H9 (cell line): Measurements from ENCODE around the gene PCF11. TPM values are rescaled to one million over a fixed set of nuclear protein-coding genes. Genes with fewer than 3 reads are reported as not detected.

ENCODE experiments used
- DNase-seq: peaks from one replicate; pipeline ENCODE4 v3.0.0-alpha.2; 2017
- H2AFZ ChIP-seq: one replicate; pipeline ENCODE4 v1.6.1; 2013; ENCODE audit warnings: mild to moderate bottlenecking, low read length, control low read depth, moderate library complexity
- H2AK5ac ChIP-seq: 2 replicates; pipeline ENCODE4 v1.6.1; 2013; ENCODE audit warnings: low read length, control low read depth, mixed read lengths; ENCODE audit not compliant: insufficient read length
- H2BK120ac ChIP-seq: one replicate; pipeline ENCODE4 v1.6.1; 2013; ENCODE audit warnings: low read depth, mild to moderate bottlenecking, low read length, control low read depth, inconsistent platforms; ENCODE audit not compliant: poor library complexity, severe bottlenecking
- H2BK12ac ChIP-seq: 2 replicates; pipeline ENCODE4 v1.6.1; 2013; ENCODE audit warnings: low read length, control low read depth, mixed read lengths, low read depth; ENCODE audit not compliant: insufficient read length
- H2BK15ac ChIP-seq: 2 replicates; pipeline ENCODE4 v1.6.1; 2013; ENCODE audit warnings: low read depth, low read length, control low read depth
- H2BK20ac ChIP-seq: one replicate; pipeline ENCODE4 v1.6.1; 2013; ENCODE audit warnings: low read depth, mild to moderate bottlenecking, low read length, control low read depth, inconsistent platforms; ENCODE audit not compliant: poor library complexity, severe bottlenecking
- H2BK5ac ChIP-seq: 2 replicates; pipeline ENCODE4 v1.6.1; 2013; ENCODE audit warnings: low read length, control low read depth, mixed read lengths; ENCODE audit not compliant: insufficient read length
- H3K14ac ChIP-seq: 2 replicates; pipeline ENCODE4 v1.6.1; 2013; ENCODE audit warnings: low read length, control low read depth; ENCODE audit not compliant: insufficient read depth
- H3K18ac ChIP-seq: 2 replicates; pipeline ENCODE4 v1.6.1; 2013; ENCODE audit warnings: low read depth, mild to moderate bottlenecking, mixed read lengths, low read length, control low read depth; ENCODE audit not compliant: insufficient read length
- H3K23ac ChIP-seq: 2 replicates; pipeline ENCODE4 v1.6.1; 2013; ENCODE audit warnings: low read length, control low read depth, mixed read lengths, low read depth; ENCODE audit not compliant: insufficient read length
- H3K23me2 ChIP-seq: 2 replicates; pipeline ENCODE4 v1.6.1; 2013; ENCODE audit warnings: low read depth, mild to moderate bottlenecking, mixed read lengths, low read length, control low read depth; ENCODE audit not compliant: insufficient read length, poor library complexity, severe bottlenecking
- H3K27ac ChIP-seq: 2 replicates; pipeline ENCODE4 v1.5.1; 2013; ENCODE audit warnings: low read length, control low read depth, mixed read lengths, low read depth; ENCODE audit not compliant: insufficient read length
- H3K27me3 ChIP-seq: 2 replicates; pipeline ENCODE4 v1.6.1; 2013; ENCODE audit warnings: low read length, control low read depth, inconsistent platforms; ENCODE audit not compliant: insufficient read depth
- H3K4ac ChIP-seq: 2 replicates; pipeline ENCODE4 v1.6.1; 2013; ENCODE audit warnings: low read depth, mild to moderate bottlenecking, control low read depth, inconsistent platforms, low read length, moderate library complexity
- H3K4me1 ChIP-seq: 2 replicates; pipeline ENCODE4 v1.6.1; 2013; ENCODE audit warnings: low read length, control low read depth, inconsistent platforms; ENCODE audit not compliant: insufficient read depth
- H3K4me2 ChIP-seq: 2 replicates; pipeline ENCODE4 v1.6.1; 2013; ENCODE audit warnings: low read length, control low read depth, mixed read lengths; ENCODE audit not compliant: insufficient read length, insufficient read depth
- H3K56ac ChIP-seq: 2 replicates; pipeline ENCODE4 v1.6.1; 2013; ENCODE audit warnings: low read depth, mild to moderate bottlenecking, mixed read lengths, low read length, control low read depth; ENCODE audit not compliant: insufficient read length
- H3K79me1 ChIP-seq: 2 replicates; pipeline ENCODE4 v1.6.1; 2013; ENCODE audit warnings: low read depth, mild to moderate bottlenecking, moderate library complexity, low read length, control low read depth, inconsistent platforms; ENCODE audit not compliant: insufficient read depth, poor library complexity, severe bottlenecking
- H3K79me2 ChIP-seq: 2 replicates; pipeline ENCODE4 v1.6.1; 2013; ENCODE audit warnings: low read length, control low read depth, inconsistent platforms; ENCODE audit not compliant: insufficient read depth
- H3K9ac ChIP-seq: 2 replicates; pipeline ENCODE4 v1.6.1; 2013; ENCODE audit warnings: low read length, control low read depth, mixed read lengths; ENCODE audit not compliant: insufficient read length; ENCODE audit errors: extremely low read depth
- H3K9me3 ChIP-seq: one replicate; pipeline ENCODE4 v1.6.1; 2013; ENCODE audit warnings: low read depth, low read length, inconsistent platforms; ENCODE audit not compliant: control insufficient read depth
- H3T11ph ChIP-seq: one replicate; pipeline ENCODE4 v1.6.1; 2013; ENCODE audit warnings: mild to moderate bottlenecking, low read length, control low read depth, inconsistent platforms
- H4K20me1 ChIP-seq: one replicate; pipeline ENCODE4 v1.6.1; 2013; ENCODE audit not compliant: control insufficient read depth, insufficient read length, insufficient read depth
- H4K5ac ChIP-seq: 2 replicates; pipeline ENCODE4 v1.6.1; 2013; ENCODE audit warnings: low read depth, mild to moderate bottlenecking, mixed read lengths, low read length, control low read depth; ENCODE audit not compliant: insufficient read length
- H4K8ac ChIP-seq: replicated peaks from 2 replicates; pipeline ENCODE4 v1.6.1; 2013; ENCODE audit warnings: low read length, control low read depth, mixed read lengths, low read depth; ENCODE audit not compliant: insufficient read length
- H4K91ac ChIP-seq: 2 replicates; pipeline ENCODE4 v1.6.1; 2013; ENCODE audit warnings: low read depth, mild to moderate bottlenecking, moderate library complexity, mixed read lengths, low read length, control low read depth; ENCODE audit not compliant: insufficient read length
- H3K27ac Mint-ChIP-seq, 3 experiments: 2 replicates in 2 of 3; 3 replicates in 1 of 3; pipeline ENCODE4 v1.8.0; 2020 to 2021; ENCODE audit warnings: mixed read lengths in 3 of 3, mild to moderate bottlenecking in 1 of 3, moderate library complexity in 1 of 3
- H3K27me3 Mint-ChIP-seq: 2 replicates; pipeline ENCODE4 v1.8.0; 2021; ENCODE audit warnings: low read depth, mild to moderate bottlenecking, moderate library complexity, mixed read lengths
- H3K36me3 Mint-ChIP-seq, 3 experiments: 2 replicates in 2 of 3; 3 replicates in 1 of 3; pipeline ENCODE4 v1.8.0; 2020 to 2021; ENCODE audit warnings: low read depth in 3 of 3, mixed read lengths in 3 of 3; ENCODE audit not compliant: insufficient read depth in 1 of 3
- H3K4me1 Mint-ChIP-seq, 2 experiments: 2 replicates each; pipeline ENCODE4 v1.8.0; 2020; ENCODE audit warnings: mixed read lengths in 2 of 2
- H3K4me3 Mint-ChIP-seq, 2 experiments: 2 replicates in 1 of 2; 3 replicates in 1 of 2; pipeline ENCODE4 v1.8.0; 2020 to 2021; ENCODE audit warnings: mild to moderate bottlenecking in 2 of 2, mixed read lengths in 2 of 2, moderate library complexity in 1 of 2
- H3K9me3 Mint-ChIP-seq, 2 experiments: 2 replicates in 1 of 2; 3 replicates in 1 of 2; pipeline ENCODE4 v1.8.0; 2020; ENCODE audit warnings: mild to moderate bottlenecking in 2 of 2, mixed read lengths in 2 of 2, moderate library complexity in 1 of 2
- WGBS: extraction: QIAGEN DNeasy Blood & Tissue Kit; methylation state at CpG from one replicate; pipeline ENCODE4 v1.1.7; 2013; ENCODE audit warnings: missing lambda C conversion rate, low lambda C conversion rate, mixed read lengths; ENCODE audit not compliant: insufficient read length; ENCODE audit errors: extremely low coverage; 5-methylcytosine and 5-hydroxymethylcytosine counted together
- total RNA-seq: library from RNA; stranded (reverse); gene quantifications from 2 replicates; pipeline ENCODE4 v1.2.1, GENCODE V29; 2021
- TF ChIP-seq, protein P1 (sequence below): fragments of 200-600 bp; sonication (generic); conservative IDR thresholded peaks from 3 replicates; pipeline ENCODE4 v1.8.0; 2021; ENCODE audit warnings: antibody characterized with exemption, mild to moderate bottlenecking

The PCF11 gene
- total RNA-seq, 1 experiment from 2014 or later = 50.9 TPM

DNA sequence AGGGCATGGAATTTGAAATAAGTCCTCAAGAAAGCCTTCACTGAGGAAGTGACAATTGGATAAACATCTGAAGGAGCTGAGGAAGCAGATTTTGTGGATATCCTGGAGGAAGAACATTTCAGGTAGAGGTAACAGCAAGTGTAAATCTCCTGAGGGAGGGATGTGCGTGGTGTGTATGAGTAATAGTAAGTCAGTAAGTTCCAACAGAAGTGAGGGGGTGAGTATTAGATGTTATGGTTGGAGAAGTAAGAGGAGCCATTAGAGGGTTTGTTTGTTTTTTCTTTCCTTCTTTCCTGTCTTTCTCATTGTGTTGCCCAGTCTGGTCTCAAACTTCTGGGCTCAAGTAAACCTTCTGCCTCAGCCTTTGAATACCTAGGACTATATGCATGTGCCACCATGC lies 65.6 kb downstream of the PCF11 start:
- Histone ChIP-seq H3K27me3 (0 out of 2 replicates have a peak, but pooled peaks cover 2% of the 10 kb centered on the region), H3K79me2 (no peaks in the 10 kb centered on the region), H3K18ac (no peak overlapping the region), H4K20me1 (no peaks in the 10 kb centered on the region), H3K9ac (no peak overlapping the region), H3K4me2 (no peak overlapping the region), H2BK12ac (no peak overlapping the region), H3K23me2 (no peaks in the 10 kb centered on the region), H3K27ac (no peak overlapping the region), H2BK15ac (no peak overlapping the region), H4K8ac (no peak overlapping the region), H2BK120ac (no peak overlapping the region), H3K4me1 (no peaks in the 10 kb centered on the region), H3K56ac (no peak overlapping the region), H4K5ac (no peak overlapping the region), H2BK5ac (no peak overlapping the region), H4K91ac (no peak overlapping the region), H3T11ph (no peak overlapping the region), H2BK20ac (no peak overlapping the region), H3K9me3 (no peaks in the 10 kb centered on the region), H3K79me1 (no peaks in the 10 kb centered on the region), H2AFZ (no peak overlapping the region), H3K14ac (no peak overlapping the region), H3K23ac (no peak overlapping the region), H3K4ac (no peak overlapping the region), H2AK5ac (no peak overlapping the region)
- TF ChIP-seq, protein P1, sequence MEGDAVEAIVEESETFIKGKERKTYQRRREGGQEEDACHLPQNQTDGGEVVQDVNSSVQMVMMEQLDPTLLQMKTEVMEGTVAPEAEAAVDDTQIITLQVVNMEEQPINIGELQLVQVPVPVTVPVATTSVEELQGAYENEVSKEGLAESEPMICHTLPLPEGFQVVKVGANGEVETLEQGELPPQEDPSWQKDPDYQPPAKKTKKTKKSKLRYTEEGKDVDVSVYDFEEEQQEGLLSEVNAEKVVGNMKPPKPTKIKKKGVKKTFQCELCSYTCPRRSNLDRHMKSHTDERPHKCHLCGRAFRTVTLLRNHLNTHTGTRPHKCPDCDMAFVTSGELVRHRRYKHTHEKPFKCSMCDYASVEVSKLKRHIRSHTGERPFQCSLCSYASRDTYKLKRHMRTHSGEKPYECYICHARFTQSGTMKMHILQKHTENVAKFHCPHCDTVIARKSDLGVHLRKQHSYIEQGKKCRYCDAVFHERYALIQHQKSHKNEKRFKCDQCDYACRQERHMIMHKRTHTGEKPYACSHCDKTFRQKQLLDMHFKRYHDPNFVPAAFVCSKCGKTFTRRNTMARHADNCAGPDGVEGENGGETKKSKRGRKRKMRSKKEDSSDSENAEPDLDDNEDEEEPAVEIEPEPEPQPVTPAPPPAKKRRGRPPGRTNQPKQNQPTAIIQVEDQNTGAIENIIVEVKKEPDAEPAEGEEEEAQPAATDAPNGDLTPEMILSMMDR = no peak
- DNase-seq = no peak
- no peaks in the 10 kb centered on the region for H3K4me1 Mint-ChIP-seq
- WGBS = no CpG with 5 or more reads among the region's 1 CpG
- no peaks in the 10 kb centered on the region; the same call in 1 of the 2 replicates for H3K27me3 Mint-ChIP-seq
- no peaks in the 10 kb centered on the region for H3K9me3 Mint-ChIP-seq
- no peak overlapping the region for H3K4me3 Mint-ChIP-seq
- H3K27ac Mint-ChIP-seq = peak overlapping the region in 1 of 3 experiments; percentile 6; a peak in 1 of 7 replicates
- no peaks in the 10 kb centered on the region for H3K36me3 Mint-ChIP-seq
